H1 (cell line): ENCODE measurements around the gene ITGA11. TPM values are rescaled to one million over a fixed set of nuclear protein-coding genes. Genes with fewer than 3 reads are reported as not detected.

Experiments
- CTCF ChIA-PET: fragments of 300-600 bp; sonication (Branson Sonifier 250); formaldehyde crosslinking; loops from one replicate; lab custom pipeline; 2021; ENCODE audit not compliant: partially characterized antibody; lab: Charles Lee
- POLR2A ChIA-PET: fragments of 300-600 bp; sonication (Branson Sonifier 250); formaldehyde crosslinking; loops from one replicate; lab custom pipeline; 2021; ENCODE audit warnings: inconsistent platforms; ENCODE audit not compliant: partially characterized antibody; lab: Charles Lee
- DNase-seq, 2 experiments: peaks; one replicate each; pipeline versions ENCODE4 v3.0.0 to v3.0.0-alpha.2; 2010 to 2022; ENCODE audit warnings: low spot score in 2 of 2, low read depth in 1 of 2, mixed read lengths in 1 of 2
- FAIRE-seq: peaks from 2 replicates; lab custom pipeline; 2011; peaks lifted over from hg19 to GRCh38; lab: Jason Lieb, UNC
- H2AFZ ChIP-seq: 2 replicates; pipeline ENCODE4 v1.8.1; 2012; ENCODE audit warnings: low read length, inconsistent platforms
- H2AK5ac ChIP-seq: 2 replicates; pipeline ENCODE4 v1.6.1; 2013; ENCODE audit warnings: low read depth, low read length
- H2BK120ac ChIP-seq: replicated peaks from 2 replicates; pipeline ENCODE3; 2013; ENCODE audit warnings: low read depth, low read length, inconsistent platforms
- H2BK12ac ChIP-seq: 2 replicates; pipeline ENCODE4 v1.6.1; 2013; ENCODE audit warnings: low read depth, low read length
- H2BK15ac ChIP-seq: 2 replicates; pipeline ENCODE4 v1.6.1; 2013; ENCODE audit warnings: low read length
- H2BK20ac ChIP-seq: 2 replicates; pipeline ENCODE4 v1.6.1; 2013; ENCODE audit warnings: low read length
- H2BK5ac ChIP-seq: 2 replicates; pipeline ENCODE4 v1.6.1; 2013; ENCODE audit warnings: low read depth, low read length
- H3K14ac ChIP-seq: 2 replicates; pipeline ENCODE4 v1.6.1; 2013; ENCODE audit warnings: inconsistent platforms; ENCODE audit not compliant: insufficient read length
- H3K18ac ChIP-seq: 2 replicates; pipeline ENCODE4 v1.6.1; 2013; ENCODE audit warnings: low read length; ENCODE audit errors: extremely low read depth
- H3K23ac ChIP-seq: 2 replicates; pipeline ENCODE4 v1.6.1; 2013; ENCODE audit warnings: inconsistent platforms; ENCODE audit not compliant: insufficient read length
- H3K23me2 ChIP-seq: 2 replicates; pipeline ENCODE4 v1.6.1; 2013; ENCODE audit warnings: low read depth, low read length
- H3K27ac ChIP-seq: 2 replicates; pipeline ENCODE4 v1.6.1; 2011; ENCODE audit warnings: low read depth, low read length, inconsistent platforms
- H3K27me3 ChIP-seq, 4 experiments: replicated peaks in 1 of 4; 1 replicate in 1 of 4; 2 replicates in 3 of 4; pipeline versions ENCODE4 v1.6.1 to v1.8.1; 2011 to 2013; ENCODE audit warnings: low read length in 3 of 4, mild to moderate bottlenecking in 3 of 4, inconsistent platforms in 2 of 4, mixed read lengths in 2 of 4, moderate library complexity in 1 of 4; ENCODE audit not compliant: control insufficient read depth in 3 of 4, insufficient read depth in 3 of 4; ENCODE audit errors: extremely low read depth in 1 of 4
- H3K36me3 ChIP-seq, 4 experiments: 2 replicates each; pipeline versions ENCODE4 v1.6.1 to v1.8.1; 2011 to 2013; ENCODE audit warnings: mild to moderate bottlenecking in 4 of 4, low read length in 3 of 4, moderate library complexity in 2 of 4, control low read depth in 1 of 4, inconsistent platforms in 1 of 4; ENCODE audit not compliant: insufficient read depth in 4 of 4, control insufficient read depth in 2 of 4
- H3K4ac ChIP-seq: replicated peaks from 2 replicates; pipeline ENCODE3; 2013; ENCODE audit warnings: low read length, low read depth, mixed read lengths, inconsistent platforms; ENCODE audit not compliant: insufficient read length
- H3K4me1 ChIP-seq, 4 experiments: replicated peaks in 1 of 4; 1 replicate in 1 of 4; 2 replicates in 3 of 4; pipeline versions ENCODE4 v1.6.1 to v1.8.1; 2011 to 2013; ENCODE audit warnings: low read length in 3 of 4, inconsistent platforms in 2 of 4, mixed read lengths in 1 of 4; ENCODE audit not compliant: insufficient read depth in 4 of 4, control insufficient read depth in 3 of 4
- H3K4me2 ChIP-seq, 2 experiments: 2 replicates each; pipeline versions ENCODE4 v1.6.1 to v1.8.1; 2011 to 2013; ENCODE audit warnings: low read depth in 2 of 2, low read length in 2 of 2, control low read depth in 1 of 2, inconsistent platforms in 1 of 2, mild to moderate bottlenecking in 1 of 2; ENCODE audit not compliant: insufficient read depth in 1 of 2
- H3K4me3 ChIP-seq, 4 experiments: fragments of 200-600, 300-600 bp in 1 of 4; sonication (generic), shearing (Covaris generic), sonication (Bioruptor Twin) in 1 of 4; 2 replicates each; pipeline versions ENCODE4 v1.5.1 to v1.8.1; 2011 to 2016; ENCODE audit warnings: low read length in 4 of 4, low read depth in 3 of 4, control low read depth in 2 of 4, inconsistent platforms in 2 of 4, mild to moderate bottlenecking in 2 of 4, mixed read lengths in 1 of 4, moderate library complexity in 1 of 4; ENCODE audit not compliant: insufficient read depth in 2 of 4; ENCODE audit errors: extremely low read depth in 1 of 4
- H3K56ac ChIP-seq: replicated peaks from 2 replicates; pipeline ENCODE3; 2013; ENCODE audit warnings: low read depth, mild to moderate bottlenecking, mixed read lengths, low read length, inconsistent platforms; ENCODE audit not compliant: insufficient read length
- H3K79me1 ChIP-seq: 2 replicates; pipeline ENCODE4 v1.6.1; 2013; ENCODE audit warnings: low read depth, low read length, control low read depth
- H3K79me2 ChIP-seq, 2 experiments: 2 replicates each; pipeline versions ENCODE4 v1.6.1 to v1.8.1; 2012 to 2013; ENCODE audit warnings: low read length in 2 of 2, mild to moderate bottlenecking in 2 of 2, inconsistent platforms in 1 of 2; ENCODE audit not compliant: insufficient read depth in 2 of 2, control insufficient read depth in 1 of 2
- H3K9ac ChIP-seq, 4 experiments: replicated peaks in 1 of 4; 1 replicate in 1 of 4; 2 replicates in 3 of 4; pipeline versions ENCODE4 v1.6.1 to v1.8.1; 2011 to 2013; ENCODE audit warnings: low read depth in 3 of 4, low read length in 3 of 4, control low read depth in 2 of 4, mild to moderate bottlenecking in 2 of 4, moderate library complexity in 2 of 4, inconsistent platforms in 1 of 4; ENCODE audit errors: extremely low read depth in 1 of 4
- H3K9me3 ChIP-seq, 2 experiments: 2 replicates each; pipeline versions ENCODE4 v1.6.1 to v1.8.1; 2012 to 2013; ENCODE audit warnings: mild to moderate bottlenecking in 2 of 2, moderate library complexity in 2 of 2, control low read depth in 1 of 2, inconsistent platforms in 1 of 2, low read depth in 1 of 2, low read length in 1 of 2, mixed read lengths in 1 of 2; ENCODE audit not compliant: insufficient read depth in 2 of 2
- H4K20me1 ChIP-seq, 2 experiments: replicated peaks in 1 of 2; 2 replicates each; pipeline versions ENCODE3 to v1.8.1; 2011 to 2013; ENCODE audit warnings: inconsistent platforms in 2 of 2, low read length in 2 of 2, mild to moderate bottlenecking in 1 of 2; ENCODE audit not compliant: insufficient read depth in 2 of 2, control insufficient read depth in 1 of 2
- H4K5ac ChIP-seq: 2 replicates; pipeline ENCODE4 v1.6.1; 2013; ENCODE audit warnings: low read length, low read depth, mixed read lengths, inconsistent platforms; ENCODE audit not compliant: insufficient read length
- H4K8ac ChIP-seq: 2 replicates; pipeline ENCODE4 v1.8.0; 2013; ENCODE audit warnings: mild to moderate bottlenecking, moderate library complexity, low read length, inconsistent platforms; ENCODE audit not compliant: insufficient read depth; ENCODE audit errors: extremely low read depth
- H4K91ac ChIP-seq: replicated peaks from 2 replicates; pipeline ENCODE3; 2013; ENCODE audit warnings: low read length, mixed read lengths, inconsistent platforms; ENCODE audit not compliant: insufficient read length
- CBX8 ChIP-seq: fragments of 300-800, 300-1000 bp; sonication (generic); IDR thresholded peaks from 2 replicates; pipeline ENCODE4 v1.7.1; 2016; ENCODE audit warnings: low read depth, low read length, borderline replicate concordance
- CHD2 ChIP-seq: IDR thresholded peaks from 2 replicates; pipeline ENCODE4 v1.6.1; 2012; ENCODE audit warnings: low read length, improper control_type of control experiment
- PHF8 ChIP-seq: fragments of 200-600 bp; sonication (generic); conservative IDR thresholded peaks from 2 replicates; pipeline ENCODE4 v1.7.1; 2012; ENCODE audit warnings: low read depth, mild to moderate bottlenecking, inconsistent platforms, low read length, moderate library complexity
- TAF7 ChIP-seq: optimal IDR thresholded peaks from 2 replicates; pipeline ENCODE3; 2011; ENCODE audit warnings: low read depth, mild to moderate bottlenecking, inconsistent platforms, low read length, moderate library complexity, borderline replicate concordance
- WGBS, 2 experiments: shearing (Covaris generic) in 1 of 2; methylation state at CpG; one replicate each; pipeline versions ENCODE4 v1.1.6 to v1.1.7; 2013 to 2015; ENCODE audit warnings: low lambda C conversion rate in 2 of 2, mixed read lengths in 2 of 2, inconsistent platforms in 1 of 2, low coverage in 1 of 2, missing lambda C conversion rate in 1 of 2; ENCODE audit not compliant: insufficient replicate concordance in 2 of 2, insufficient coverage in 1 of 2, insufficient read length in 1 of 2; ENCODE audit errors: extremely low coverage in 1 of 2, missing lambda C conversion rate in 1 of 2; 5-methylcytosine and 5-hydroxymethylcytosine counted together
- polyA plus RNA-seq, 7 experiments: library from polyadenylated mRNA; depleted of rRNA in 3 of 7; stranded (reverse) in 5 of 7; unstranded in 2 of 7; fragments of >200 nt in 5 of 7; fragments of 200-250 nt in 2 of 7; gene quantifications; 1 replicate in 5 of 7; 2 replicates in 1 of 7; 4 replicates in 1 of 7; pipeline versions ENCODE4 v1.2.1 to v1.2.3, GENCODE V29; 2011 to 2013; ENCODE audit warnings: missing spikeins in 2 of 7, mixed read lengths in 2 of 7
- total RNA-seq: library from RNA; stranded (reverse); fragmentation: NEBNext Ultra II Directional; extraction: Animal tissue kit (Norgen Biotek cat#: 25700); gene quantifications from 2 replicates; pipeline ENCODE4 v1.2.1, GENCODE V29; 2021

The ITGA11 gene
- total and polyA plus RNA-seq, 2 of the 8 experiments (the other 6 are each of a cell fraction or from before 2014, with no cell fraction given) = 0.05 to 0.06 TPM

DNA sequence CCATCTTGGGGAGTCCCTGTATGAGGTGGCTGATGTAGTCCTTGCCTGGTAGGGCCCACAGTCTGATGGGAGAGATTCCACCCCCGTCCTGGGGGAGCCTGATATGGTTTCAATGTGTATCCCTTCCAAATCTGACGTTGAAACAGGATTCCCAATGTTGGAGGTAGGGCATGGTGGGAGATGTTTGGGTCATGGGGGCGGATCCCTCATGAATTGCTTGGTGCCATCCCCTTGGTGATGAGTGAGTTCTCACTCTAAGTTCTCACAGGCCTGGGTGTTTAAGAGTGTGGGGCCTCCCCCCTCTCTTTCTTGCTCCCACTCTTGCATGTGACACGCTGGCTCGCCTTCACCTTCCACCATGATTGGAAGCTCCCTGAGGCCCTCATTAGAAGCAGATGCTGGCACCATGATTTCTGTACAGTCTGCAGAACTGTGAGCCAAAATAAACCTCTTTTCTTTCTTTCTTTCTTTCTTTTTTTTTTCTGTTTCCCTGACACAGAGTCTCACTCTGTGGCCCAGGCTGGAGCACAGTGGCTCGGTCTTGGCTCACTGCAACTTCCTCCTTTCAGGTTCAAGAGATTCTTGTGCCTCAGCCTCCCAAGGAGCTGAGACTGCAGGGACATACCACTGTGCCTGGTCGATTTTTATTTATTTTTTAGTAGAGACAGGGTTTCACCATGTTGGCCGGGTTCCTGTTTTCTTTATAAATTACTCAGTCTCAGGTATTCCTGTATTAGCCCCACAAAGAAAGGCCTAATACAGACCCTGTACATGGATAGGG is 28.6 kb downstream of the ITGA11 start:
- no peaks in the 10 kb centered on the region for H3K27me3 ChIP-seq
- H3K27ac ChIP-seq = no peak overlapping the region
- no peak overlapping the region for H3K23ac ChIP-seq
- DNase-seq (peak in 1 of 2 experiments; percentile 35), FAIRE-seq (no peak)
- no peak overlapping the region for H2BK120ac ChIP-seq
- H3K23me2 ChIP-seq = no peaks in the 10 kb centered on the region
- no peak overlapping the region for H2AFZ ChIP-seq
- no peak overlapping the region for H4K91ac ChIP-seq
- ChIA-PET CTCF (no interaction called here), POLR2A (no interaction called here)
- H3K56ac ChIP-seq = no peak overlapping the region
- H3K9me3 ChIP-seq = no peaks in the 10 kb centered on the region
- no peak overlapping the region for H2AK5ac ChIP-seq
- 77% methylated on average over 8 of the region's 8 CpGs; no CpG with 5 or more reads in 1 of the 2 experiments for WGBS, 2 experiments
- H4K5ac ChIP-seq = no peak overlapping the region
- H2BK12ac ChIP-seq = no peak overlapping the region
- no peaks in the 10 kb centered on the region for H3K79me2 ChIP-seq
- H4K20me1 ChIP-seq = no peaks in the 10 kb centered on the region
- H3K4me2 ChIP-seq = no peak overlapping the region
- H3K36me3 ChIP-seq = no peaks in the 10 kb centered on the region
- H3K4me1 ChIP-seq = no peaks in the 10 kb centered on the region
- no peak overlapping the region for H3K4ac ChIP-seq
- no peak overlapping the region for H3K9ac ChIP-seq
- H3K18ac ChIP-seq = no peak overlapping the region
- no peak overlapping the region for H3K14ac ChIP-seq
- no peak overlapping the region for H2BK15ac ChIP-seq
- no peaks in the 10 kb centered on the region for H3K79me1 ChIP-seq
- no peak overlapping the region for H2BK5ac ChIP-seq
- no peak overlapping the region for H4K8ac ChIP-seq
- no peak overlapping the region for H2BK20ac ChIP-seq
- H3K4me3 ChIP-seq = no peak overlapping the region
- no peak for TF ChIP-seq CBX8
- TF ChIP-seq TAF7 = no peak
- TF ChIP-seq PHF8 = no peak
- no peak for TF ChIP-seq CHD2
